Naive thymus-derived CD4-positive, alpha-beta T cell (primary cell): ENCODE measurements around the gene LEF1. TPM values are rescaled to one million over a fixed set of nuclear protein-coding genes. Genes with fewer than 3 reads are reported as not detected.
A peak's percentile ranks its signal among the peaks of the same experiment; 100 is the strongest.

Source experiments
- ATAC-seq: fragments of 150-1000 bp; cut with Tn5 transposase; 2 replicates; pipeline ENCODE4 v1.10.0; 2021; ENCODE audit warnings: mild to moderate bottlenecking, moderate library complexity
- CTCF ChIA-PET: fragments of 350-600 bp; sonication (Branson Sonifier 250); formaldehyde crosslinking; loops from one replicate; lab custom pipeline; 2021; ENCODE audit warnings: antibody characterized with exemption; lab: Charles Lee
- POLR2A ChIA-PET: fragments of 350-600 bp; sonication (Branson Sonifier 250); formaldehyde crosslinking; loops from one replicate; lab custom pipeline; 2021; ENCODE audit warnings: antibody characterized with exemption, inconsistent platforms; lab: Charles Lee
- DNase-seq, 9 donors: peaks; one replicate each; pipeline versions ENCODE4 v3.0.0 to v3.0.0-alpha.2; 2020 to 2022; ENCODE audit warnings: mixed read lengths in 1 of 9
- H3K27ac ChIP-seq: one replicate; pipeline ENCODE4 v1.7.0; 2013; ENCODE audit warnings: mild to moderate bottlenecking, low read depth, low read length, moderate library complexity
- H3K27me3 ChIP-seq, 2 donors: one replicate each; pipeline ENCODE4 v1.7.0; 2013; ENCODE audit warnings: low read length in 2 of 2, mild to moderate bottlenecking in 2 of 2, moderate library complexity in 2 of 2; ENCODE audit not compliant: control insufficient read depth in 2 of 2, insufficient read depth in 2 of 2
- H3K36me3 ChIP-seq, 3 experiments: 1 replicate in 2 of 3; 2 replicates in 1 of 3; pipeline ENCODE4 v1.7.0; 2013; ENCODE audit warnings: low read length in 3 of 3, mild to moderate bottlenecking in 3 of 3, moderate library complexity in 1 of 3; ENCODE audit not compliant: insufficient read depth in 3 of 3, control insufficient read depth in 2 of 3
- H3K4me1 ChIP-seq, 2 donors: one replicate each; pipeline ENCODE4 v1.7.0; 2013; ENCODE audit warnings: low read length in 2 of 2, mild to moderate bottlenecking in 2 of 2, moderate library complexity in 1 of 2; ENCODE audit not compliant: control insufficient read depth in 2 of 2, insufficient read depth in 2 of 2
- H3K4me3 ChIP-seq: 2 replicates; pipeline ENCODE4 v1.7.0; 2013; ENCODE audit warnings: mild to moderate bottlenecking, low read length
- H3K9me3 ChIP-seq, 3 experiments: 1 replicate in 2 of 3; 2 replicates in 1 of 3; pipeline ENCODE4 v1.7.0; 2013; ENCODE audit warnings: low read length in 3 of 3; ENCODE audit not compliant: control insufficient read depth in 2 of 3
- H3K27ac Mint-ChIP-seq, 9 donors: one replicate each; pipeline ENCODE4 v1.8.0; 2020 to 2022; ENCODE audit warnings: mixed read lengths in 9 of 9, mild to moderate bottlenecking in 8 of 9, moderate library complexity in 5 of 9, inconsistent platforms in 2 of 9
- H3K27me3 Mint-ChIP-seq, 5 donors: one replicate each; pipeline ENCODE4 v1.8.0; 2021 to 2022; ENCODE audit warnings: mixed read lengths in 5 of 5, mild to moderate bottlenecking in 1 of 5
- H3K36me3 Mint-ChIP-seq, 5 donors: one replicate each; pipeline ENCODE4 v1.8.0; 2020 to 2022; ENCODE audit warnings: mixed read lengths in 5 of 5, mild to moderate bottlenecking in 3 of 5, inconsistent platforms in 1 of 5
- H3K4me1 Mint-ChIP-seq, 7 donors: one replicate each; pipeline ENCODE4 v1.8.0; 2020 to 2022; ENCODE audit warnings: mixed read lengths in 7 of 7, mild to moderate bottlenecking in 3 of 7, inconsistent platforms in 1 of 7
- H3K4me3 Mint-ChIP-seq, 10 donors: one replicate each; pipeline ENCODE4 v1.8.0; 2020 to 2022; ENCODE audit warnings: mild to moderate bottlenecking in 10 of 10, mixed read lengths in 10 of 10, moderate library complexity in 6 of 10, inconsistent platforms in 2 of 10
- H3K9me3 Mint-ChIP-seq, 11 donors: one replicate each; pipeline ENCODE4 v1.8.0; 2020 to 2022; ENCODE audit warnings: mixed read lengths in 11 of 11, mild to moderate bottlenecking in 4 of 11, inconsistent platforms in 1 of 11, moderate library complexity in 1 of 11
- intact Hi-C, 2 donors: fragments of 100-400 bp; cut with micrococcal nuclease; formaldehyde crosslinking; loops; one replicate each; pipeline ENCODE4 v1.15.1; 2023
- polyA plus RNA-seq, 2 donors: library from polyadenylated mRNA; unstranded; fragments of 300-500 nt; fragmentation: Illumina TruSeq; gene quantifications; one replicate each; pipeline ENCODE4 v1.2.3, GENCODE V29; 2021
- total RNA-seq, 6 experiments: library from RNA in 5 of 6; stranded (reverse) in 5 of 6; gene quantifications; 1 replicate in 5 of 6; 2 replicates in 1 of 6; pipeline ENCODE4 v1.2.3 and lab custom pipeline; 2021 to 2026

Gene LEF1
- total and polyA plus RNA-seq, 7 experiments from 2014 or later, result 270 to 928 (median 674) TPM

- H3K27me3 ChIP-seq, result no peaks in the 10 kb centered on the region
- H3K27ac ChIP-seq, result peak overlapping the region; percentile 71
- ChIA-PET POLR2A (interaction anchor here (0.6 to 2.1 kb wide), 24 partner anchors 9 to 91 kb away, joined by 3 to 17 read pairs (median 6); no protein-coding TSS in a partner anchor), CTCF (interaction anchor here (0.8 to 2.3 kb wide), 4 partner anchors 27 to 51 kb away, joined by 3 to 11 read pairs (median 4); no protein-coding TSS in a partner anchor)
- ATAC-seq (peak; percentile 66), DNase-seq (peak in 7 of 9 donors; percentile 35 to 60 (median 48))
- peaks cover 24 to 70% (median 45%) of the 10 kb centered on the region in 5 donors for H3K36me3 Mint-ChIP-seq
- intact Hi-C loops, result loop anchor here in 1 of 2 donors (2.0 kb wide), 3 partner anchors 28 to 58 kb away; no protein-coding TSS in a partner anchor
- H3K36me3 ChIP-seq, result peaks cover 0 to 71% (median 31%) of the 10 kb centered on the region in 3 experiments
- no peaks in the 10 kb centered on the region for H3K27me3 Mint-ChIP-seq
- H3K4me1 ChIP-seq, result peaks cover 0 to 53% of the 10 kb centered on the region in 2 donors
- peak overlapping the region; percentile 3 for H3K4me3 ChIP-seq
- peaks cover 24 to 90% (median 77%) of the 10 kb centered on the region in 7 donors for H3K4me1 Mint-ChIP-seq
- peak overlapping the region; percentile 75 to 89 (median 82) for H3K4me3 Mint-ChIP-seq
- H3K9me3 Mint-ChIP-seq, result peaks cover 0 to 2% (median 0%) of the 10 kb centered on the region in 11 donors
- H3K27ac Mint-ChIP-seq, result peak overlapping the region; percentile 83 to 98 (median 95)
- no peaks in the 10 kb centered on the region for H3K9me3 ChIP-seq
Observed at GRCh38 chr4:108081256-108081655, 87.5 kb downstream of the LEF1 start.

GRCh38 chr4:108080747-108081146 lies 88.0 kb downstream of the LEF1 start:
- Histone ChIP-seq H3K9me3 (no peaks in the 10 kb centered on the region), H3K4me3 (peak overlapping the region; percentile 3), H3K36me3 (peaks cover 0 to 72% (median 31%) of the 10 kb centered on the region in 3 experiments), H3K4me1 (peaks cover 0 to 53% of the 10 kb centered on the region in 2 donors), H3K27me3 (no peaks in the 10 kb centered on the region), H3K27ac (peak overlapping the region; percentile 71)
- no peaks in the 10 kb centered on the region for H3K27me3 Mint-ChIP-seq
- H3K4me3 Mint-ChIP-seq, result peak overlapping the region; percentile 75 to 89 (median 82)
- DNase-seq, result peak in 8 of 9 donors; percentile 21 to 85 (median 78)
- peaks cover 24 to 90% (median 75%) of the 10 kb centered on the region in 7 donors for H3K4me1 Mint-ChIP-seq
- H3K9me3 Mint-ChIP-seq, result peaks cover 0 to 2% (median 0%) of the 10 kb centered on the region in 11 donors
- intact Hi-C loops, result loop anchor here in 1 of 2 donors (1.0 to 2.0 kb wide), 5 partner anchors 8 to 58 kb away; no protein-coding TSS in a partner anchor
- CTCF ChIA-PET, result interaction anchor here (0.7 to 2.3 kb wide), 6 partner anchors 27 to 412 kb away, joined by 3 to 11 read pairs (median 3); no protein-coding TSS in a partner anchor
- peaks cover 24 to 71% (median 46%) of the 10 kb centered on the region in 5 donors for H3K36me3 Mint-ChIP-seq
- POLR2A ChIA-PET, result interaction anchor here (0.6 to 2.1 kb wide), 30 partner anchors 9 to 386 kb away, joined by 3 to 17 read pairs (median 6); no protein-coding TSS in a partner anchor
- peak; percentile 90 for ATAC-seq
- H3K27ac Mint-ChIP-seq, result peak overlapping the region; percentile 83 to 98 (median 95)

GRCh38 chr4:108078024-108078733 lies 90.6 kb downstream of the LEF1 start:
- DNase-seq, result no peak
- CTCF ChIA-PET, result interaction anchor here (0.9 kb wide), 1 partner anchor 55 kb away, joined by 3 read pairs; no protein-coding TSS in a partner anchor
- Histone ChIP-seq H3K4me3 (no peak overlapping the region), H3K27ac (peak overlapping the region; percentile 28), H3K36me3 (peaks cover 0 to 69% (median 31%) of the 10 kb centered on the region in 3 experiments), H3K27me3 (no peaks in the 10 kb centered on the region), H3K4me1 (peaks cover under 1 to 57% of the 10 kb centered on the region in 2 donors), H3K9me3 (no peaks in the 10 kb centered on the region)
- POLR2A ChIA-PET, result interaction anchor here (0.6 to 1.2 kb wide), 5 partner anchors 8 to 542 kb away, joined by 3 to 6 read pairs (median 3); partner anchors contain the start of gene RPL34
- Mint-ChIP-seq H3K4me1 (peaks cover 35 to 90% (median 82%) of the 10 kb centered on the region in 7 donors), H3K27ac (peak overlapping the region; percentile 77 to 97 (median 94)), H3K4me3 (peak overlapping the region in 5 of 10 donors; percentile 3 to 57 (median 43)), H3K9me3 (peaks cover 0 to 2% (median 0%) of the 10 kb centered on the region in 11 donors), H3K36me3 (peaks cover 25 to 77% (median 48%) of the 10 kb centered on the region in 5 donors), H3K27me3 (no peaks in the 10 kb centered on the region)
- no peak for ATAC-seq
- intact Hi-C loops, result no loop called here

DNA sequence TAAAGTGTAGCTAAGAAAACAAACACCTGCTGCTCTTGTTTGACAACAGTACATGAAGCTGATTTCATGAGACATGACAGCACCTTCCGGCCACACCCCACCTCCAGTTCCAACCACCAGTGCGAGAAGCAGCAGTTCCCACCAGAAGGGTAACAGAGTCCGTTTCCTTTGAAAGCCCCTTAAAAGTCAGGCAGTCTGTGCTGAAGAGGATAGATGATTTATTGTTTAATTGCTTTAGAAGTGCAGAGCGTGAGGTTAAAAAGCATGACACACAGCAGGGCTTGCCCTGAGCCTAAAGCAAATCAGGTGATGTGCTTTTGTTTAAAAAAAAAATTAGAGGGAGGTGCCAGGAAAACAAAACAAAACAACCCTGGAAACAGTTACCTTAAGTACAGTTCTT lies 96.4 kb downstream of the LEF1 start:
- peak overlapping the region; percentile 53 to 81 (median 74) for H3K4me3 Mint-ChIP-seq
- peaks cover 12 to 65% (median 52%) of the 10 kb centered on the region in 5 donors for H3K36me3 Mint-ChIP-seq
- DNase-seq, result peak in 7 of 9 donors; percentile 63 to 94 (median 80)
- intact Hi-C loops, result loop anchor here (1.0 to 5.0 kb wide), 14 partner anchors 8 to 99 kb away; no protein-coding TSS in a partner anchor
- ATAC-seq, result peak; percentile 92
- Histone ChIP-seq H3K4me1 (peaks cover 23 to 62% of the 10 kb centered on the region in 2 donors), H3K27ac (peak overlapping the region; percentile 77), H3K36me3 (peaks cover 0 to 68% (median 15%) of the 10 kb centered on the region in 3 experiments), H3K9me3 (no peaks in the 10 kb centered on the region), H3K27me3 (no peaks in the 10 kb centered on the region), H3K4me3 (peak overlapping the region; percentile 0)
- H3K27ac Mint-ChIP-seq, result peak overlapping the region; percentile 84 to 98 (median 94)
- H3K27me3 Mint-ChIP-seq, result no peaks in the 10 kb centered on the region
- H3K9me3 Mint-ChIP-seq, result peaks cover 0 to 3% (median 0%) of the 10 kb centered on the region in 11 donors
- peaks cover 32 to 95% (median 81%) of the 10 kb centered on the region in 7 donors for H3K4me1 Mint-ChIP-seq
- POLR2A ChIA-PET, result interaction anchor here (0.6 to 2.9 kb wide), 18 partner anchors 9 to 548 kb away, joined by 3 to 21 read pairs (median 4); partner anchors contain the start of gene RPL34
- CTCF ChIA-PET, result interaction anchor here (0.7 to 1.2 kb wide), 5 partner anchors 17 to 494 kb away, joined by 3 to 4 read pairs (median 3); no protein-coding TSS in a partner anchor

GRCh38 chr4:108070775-108071174 lies 98.0 kb downstream of the LEF1 start:
- H3K27me3 Mint-ChIP-seq, result no peaks in the 10 kb centered on the region
- intact Hi-C loops, result loop anchor here in 1 of 2 donors (2.0 to 5.0 kb wide), 2 partner anchors 16 to 42 kb away; no protein-coding TSS in a partner anchor
- no peak for ATAC-seq
- peaks cover 0 to 66% (median 27%) of the 10 kb centered on the region in 3 experiments for H3K36me3 ChIP-seq
- no peaks in the 10 kb centered on the region for H3K27me3 ChIP-seq
- POLR2A ChIA-PET, result interaction anchor here (0.8 to 2.9 kb wide), 7 partner anchors 8 to 549 kb away, joined by 3 to 11 read pairs (median 7); partner anchors contain the start of gene RPL34
- peaks cover 0 to 1% (median 0%) of the 10 kb centered on the region in 11 donors for H3K9me3 Mint-ChIP-seq
- H3K27ac Mint-ChIP-seq, result peak overlapping the region; percentile 84 to 98 (median 94)
- no peaks in the 10 kb centered on the region for H3K9me3 ChIP-seq
- H3K27ac ChIP-seq, result peak overlapping the region; percentile 77
- H3K4me1 ChIP-seq, result peaks cover 23 to 67% of the 10 kb centered on the region in 2 donors
- H3K4me1 Mint-ChIP-seq, result peaks cover 32 to 99% (median 89%) of the 10 kb centered on the region in 7 donors
- DNase-seq, result peak in 4 of 9 donors; percentile 36 to 52 (median 50)
- CTCF ChIA-PET, result interaction anchor here (0.6 kb wide), 1 partner anchor 28 kb away, joined by 3 read pairs; no protein-coding TSS in a partner anchor
- peak overlapping the region; percentile 20 to 78 (median 68) for H3K4me3 Mint-ChIP-seq
- no peak overlapping the region for H3K4me3 ChIP-seq
- peaks cover 12 to 72% (median 60%) of the 10 kb centered on the region in 5 donors for H3K36me3 Mint-ChIP-seq
